GM23338 (cell line): ENCODE measurements around the gene FAM3D.

Source experiments
- CREB1 ChIP-seq: fragments of 250-450 bp; sonication (Bioruptor Pico); IDR thresholded peaks from 2 replicates; pipeline ENCODE4 v1.5.0; 2020; ENCODE audit warnings: low read depth, mild to moderate bottlenecking, moderate library complexity
- CTCF ChIP-seq, 2 experiments: fragments of 200-600 bp in 1 of 2; sonication (generic) in 1 of 2; conservative IDR thresholded peaks; 2 replicates each; pipeline versions ENCODE4 v1.5.1 to v1.6.1; 2016 to 2017; ENCODE audit warnings: antibody characterized with exemption in 2 of 2, low read depth in 2 of 2, mild to moderate bottlenecking in 2 of 2, moderate library complexity in 1 of 2
- EZH2 ChIP-seq: fragments of 200-600 bp; sonication (generic); IDR thresholded peaks from one replicate; pipeline ENCODE4 v1.8.0; 2017; ENCODE audit warnings: antibody characterized with exemption, mild to moderate bottlenecking, low read depth; ENCODE audit not compliant: unreplicated experiment
- EZH2phosphoT487 ChIP-seq: fragments of 200-600 bp; sonication (generic); IDR thresholded peaks from one replicate; pipeline ENCODE4 v1.8.1; 2018; ENCODE audit warnings: antibody characterized with exemption; ENCODE audit not compliant: unreplicated experiment
- JUNB ChIP-seq: IDR thresholded peaks from one replicate; pipeline ENCODE4 v1.6.1; 2016; ENCODE audit warnings: antibody characterized with exemption; ENCODE audit not compliant: unreplicated experiment
- NANOG ChIP-seq: IDR thresholded peaks from 2 replicates; pipeline ENCODE4 v1.6.1; 2016; ENCODE audit warnings: antibody characterized with exemption, borderline replicate concordance
- POLR2AphosphoS5 ChIP-seq: IDR thresholded peaks from 2 replicates; pipeline ENCODE4 v1.6.1; 2016; ENCODE audit warnings: antibody characterized with exemption, low read depth
- STAT1 ChIP-seq: IDR thresholded peaks from one replicate; pipeline ENCODE4 v1.6.1; 2016; ENCODE audit warnings: antibody characterized with exemption; ENCODE audit not compliant: unreplicated experiment
- ZNF114 ChIP-seq: fragments of 250-450 bp; sonication (Bioruptor Pico); IDR thresholded peaks from 2 replicates; pipeline ENCODE4 v1.5.0; 2020; ENCODE audit warnings: mild to moderate bottlenecking, moderate library complexity
- ZNF462 ChIP-seq: fragments of 250-450 bp; sonication (Bioruptor Pico); IDR thresholded peaks from 2 replicates; pipeline ENCODE4 v1.5.0; 2020; ENCODE audit warnings: mild to moderate bottlenecking, moderate library complexity
- TF ChIP-seq, protein P1 (sequence below): IDR thresholded peaks from one replicate; pipeline ENCODE4 v1.6.1; 2018; ENCODE audit warnings: antibody characterized with exemption; ENCODE audit not compliant: unreplicated experiment

- no peak for TF ChIP-seq EZH2
- TF ChIP-seq JUNB, result no peak
- no peak for TF ChIP-seq POLR2AphosphoS5
- no peak for TF ChIP-seq CTCF (conservative IDR thresholded peaks at IDR 0.05; ENCODE audit: low read depth in 2 of 2)
- TF ChIP-seq ZNF114, result no peak
- no peak for TF ChIP-seq EZH2phosphoT487
- TF ChIP-seq, protein P1, sequence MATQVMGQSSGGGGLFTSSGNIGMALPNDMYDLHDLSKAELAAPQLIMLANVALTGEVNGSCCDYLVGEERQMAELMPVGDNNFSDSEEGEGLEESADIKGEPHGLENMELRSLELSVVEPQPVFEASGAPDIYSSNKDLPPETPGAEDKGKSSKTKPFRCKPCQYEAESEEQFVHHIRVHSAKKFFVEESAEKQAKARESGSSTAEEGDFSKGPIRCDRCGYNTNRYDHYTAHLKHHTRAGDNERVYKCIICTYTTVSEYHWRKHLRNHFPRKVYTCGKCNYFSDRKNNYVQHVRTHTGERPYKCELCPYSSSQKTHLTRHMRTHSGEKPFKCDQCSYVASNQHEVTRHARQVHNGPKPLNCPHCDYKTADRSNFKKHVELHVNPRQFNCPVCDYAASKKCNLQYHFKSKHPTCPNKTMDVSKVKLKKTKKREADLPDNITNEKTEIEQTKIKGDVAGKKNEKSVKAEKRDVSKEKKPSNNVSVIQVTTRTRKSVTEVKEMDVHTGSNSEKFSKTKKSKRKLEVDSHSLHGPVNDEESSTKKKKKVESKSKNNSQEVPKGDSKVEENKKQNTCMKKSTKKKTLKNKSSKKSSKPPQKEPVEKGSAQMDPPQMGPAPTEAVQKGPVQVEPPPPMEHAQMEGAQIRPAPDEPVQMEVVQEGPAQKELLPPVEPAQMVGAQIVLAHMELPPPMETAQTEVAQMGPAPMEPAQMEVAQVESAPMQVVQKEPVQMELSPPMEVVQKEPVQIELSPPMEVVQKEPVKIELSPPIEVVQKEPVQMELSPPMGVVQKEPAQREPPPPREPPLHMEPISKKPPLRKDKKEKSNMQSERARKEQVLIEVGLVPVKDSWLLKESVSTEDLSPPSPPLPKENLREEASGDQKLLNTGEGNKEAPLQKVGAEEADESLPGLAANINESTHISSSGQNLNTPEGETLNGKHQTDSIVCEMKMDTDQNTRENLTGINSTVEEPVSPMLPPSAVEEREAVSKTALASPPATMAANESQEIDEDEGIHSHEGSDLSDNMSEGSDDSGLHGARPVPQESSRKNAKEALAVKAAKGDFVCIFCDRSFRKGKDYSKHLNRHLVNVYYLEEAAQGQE, result no peak
- no peak for TF ChIP-seq STAT1
- TF ChIP-seq ZNF462 (CRISPR knock-in tag), result no peak
- TF ChIP-seq CREB1 (CRISPR knock-in tag), result no peak
- no peak for TF ChIP-seq NANOG
These were observed 80.6 kb downstream of the FAM3D start for GRCh38 chr3:58585994-58586393.
